HG03571 (cell line): ENCODE data around the gene ST6GALNAC2.

Source experiments
- ATAC-seq: cut with Tn5 transposase; IDR thresholded peaks from one replicate; pipeline ENCODE4 v1.9.1; 2021; ENCODE audit not compliant: unreplicated experiment

ST6GALNAC2 gene

GRCh38 chr17:76599694-76600460 lies 14.2 kb upstream of the ST6GALNAC2 start:
- ATAC-seq = no peak

GRCh38 chr17:76598004-76598439 lies 12.4 kb upstream of the ST6GALNAC2 start:
- ATAC-seq = no peak

GRCh38 chr17:76597156-76598003 lies 11.7 kb upstream of the ST6GALNAC2 start:
- no peak for ATAC-seq

GRCh38 chr17:76594690-76595089 lies 9.0 kb upstream of the ST6GALNAC2 start:
- no peak for ATAC-seq

- no peak for ATAC-seq
Observed at GRCh38 chr17:76593959-76594358, 8.3 kb upstream of the ST6GALNAC2 start.

- ATAC-seq = no peak
Observed at GRCh38 chr17:76593384-76593826, 7.7 kb upstream of the ST6GALNAC2 start.

GRCh38 chr17:76588182-76588581 lies 2.5 kb upstream of the ST6GALNAC2 start:
- ATAC-seq = no peak

- ATAC-seq = no peak
Observed at GRCh38 chr17:76586741-76587487, 1.3 kb upstream of the ST6GALNAC2 start.

- ATAC-seq = no peak
Observed at GRCh38 chr17:76585033-76585648, 519 bp downstream of the ST6GALNAC2 start.

GRCh38 chr17:76584427-76585032 lies 1.1 kb downstream of the ST6GALNAC2 start:
- no peak for ATAC-seq

GRCh38 chr17:76582660-76583059 lies 3.0 kb downstream of the ST6GALNAC2 start:
- ATAC-seq = no peak

- ATAC-seq = no peak
Observed at GRCh38 chr17:76581515-76581914, 4.1 kb downstream of the ST6GALNAC2 start.

GRCh38 chr17:76579281-76579680 lies 6.4 kb downstream of the ST6GALNAC2 start:
- no peak for ATAC-seq

GRCh38 chr17:76578376-76578775 lies 7.3 kb downstream of the ST6GALNAC2 start:
- no peak for ATAC-seq

- ATAC-seq = no peak
Observed at GRCh38 chr17:76577876-76578275, 7.8 kb downstream of the ST6GALNAC2 start.

- no peak for ATAC-seq
Observed at GRCh38 chr17:76576189-76576588, 9.5 kb downstream of the ST6GALNAC2 start.

GRCh38 chr17:76575570-76575969 lies 10.1 kb downstream of the ST6GALNAC2 start:
- ATAC-seq = no peak

- ATAC-seq = no peak
Observed at GRCh38 chr17:76574166-76574565, 11.5 kb downstream of the ST6GALNAC2 start.

GRCh38 chr17:76573096-76573495 lies 12.6 kb downstream of the ST6GALNAC2 start:
- ATAC-seq = no peak

GRCh38 chr17:76572201-76572910 lies 13.3 kb downstream of the ST6GALNAC2 start:
- ATAC-seq = no peak
